GM23248 (cell line): Measurements from ENCODE around the gene SEL1L2.

Source experiments
- EZH2 ChIP-seq: fragments of 200-600 bp; sonication (generic); IDR thresholded peaks from 2 replicates; pipeline ENCODE4 v1.6.1; 2018; ENCODE audit warnings: antibody characterized with exemption, mild to moderate bottlenecking; ENCODE audit not compliant: insufficient read depth, poor library complexity, severe bottlenecking
- EZH2phosphoT487 ChIP-seq: fragments of 200-600 bp; sonication (generic); IDR thresholded peaks from 2 replicates; pipeline ENCODE4 v1.6.1; 2018; ENCODE audit warnings: antibody characterized with exemption, moderate library complexity, mild to moderate bottlenecking, low read depth; ENCODE audit not compliant: insufficient read depth

- TF ChIP-seq EZH2 (no peak), EZH2phosphoT487 (no peak)
Observed at GRCh38 chr20:13953227-13953626, 37.2 kb downstream of the SEL1L2 start.
